Mesenteric fat pad (tissue), 1 donor: ENCODE results near the gene ATP11A. TPM values are rescaled to one million over a fixed set of nuclear protein-coding genes. Genes with fewer than 3 reads are reported as not detected.

ENCODE experiments used
- DNase-seq: peaks from one replicate; pipeline ENCODE4 v3.0.0-alpha.2; 2020; ENCODE audit warnings: low spot score
- total RNA-seq: library from RNA; stranded (reverse); fragmentation: NEBNext Ultra II Directional; extraction: Animal tissue kit (Norgen Biotek cat#: 25700); gene quantifications from one replicate; pipeline ENCODE4 v1.2.1, GENCODE V29; 2021
- donor health status: DM: yes; HTN: yes; CAD: no.

Gene ATP11A
- total RNA-seq, 1 donor from 2014 or later = 63.5 TPM

GRCh38 chr13:112813552-112813951 is 123.7 kb downstream of the ATP11A start:
- peak; percentile 12 for DNase-seq

DNA sequence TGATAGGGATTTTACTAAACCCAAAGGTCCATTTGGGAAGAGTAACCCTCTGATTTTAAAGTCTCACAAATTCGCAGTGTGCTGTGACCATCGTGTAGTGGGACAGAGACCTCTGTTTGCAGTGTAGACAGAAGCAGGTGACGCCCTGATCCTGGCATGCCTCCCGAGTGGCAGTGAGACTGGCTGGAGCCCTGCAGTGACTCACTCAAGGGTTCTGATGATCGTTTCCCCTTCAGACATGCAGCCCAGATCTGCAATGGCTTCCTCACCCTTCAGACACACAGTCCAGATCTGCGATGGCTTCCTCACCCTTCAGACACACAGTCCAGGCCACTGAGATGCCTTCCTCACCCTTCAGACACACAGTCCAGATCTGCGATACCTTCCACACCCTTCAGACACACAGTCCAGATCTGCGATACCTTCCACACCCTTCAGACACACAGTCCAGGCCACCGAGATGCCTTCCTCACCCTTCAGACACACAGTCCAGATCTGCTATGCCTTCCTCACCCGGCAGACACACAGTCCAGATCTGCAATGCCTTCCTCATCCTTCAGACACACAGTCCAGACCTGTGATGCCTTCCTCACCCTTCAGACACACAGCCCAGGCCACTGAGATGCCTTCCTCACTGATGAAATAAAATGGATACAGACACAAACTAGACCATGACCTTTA is 125.2 kb downstream of the ATP11A start:
- peak; percentile 81 for DNase-seq

GRCh38 chr13:112815871-112816270 is 126.0 kb downstream of the ATP11A start:
- peak; percentile 37 for DNase-seq

- DNase-seq = peak; percentile 79
Observed at GRCh38 chr13:112818040-112818697, 128.3 kb downstream of the ATP11A start.

- peak; percentile 71 for DNase-seq
Observed at GRCh38 chr13:112818698-112819045, 128.8 kb downstream of the ATP11A start.

- peak; percentile 79 for DNase-seq
Observed at GRCh38 chr13:112819111-112819510, 129.3 kb downstream of the ATP11A start.

DNA sequence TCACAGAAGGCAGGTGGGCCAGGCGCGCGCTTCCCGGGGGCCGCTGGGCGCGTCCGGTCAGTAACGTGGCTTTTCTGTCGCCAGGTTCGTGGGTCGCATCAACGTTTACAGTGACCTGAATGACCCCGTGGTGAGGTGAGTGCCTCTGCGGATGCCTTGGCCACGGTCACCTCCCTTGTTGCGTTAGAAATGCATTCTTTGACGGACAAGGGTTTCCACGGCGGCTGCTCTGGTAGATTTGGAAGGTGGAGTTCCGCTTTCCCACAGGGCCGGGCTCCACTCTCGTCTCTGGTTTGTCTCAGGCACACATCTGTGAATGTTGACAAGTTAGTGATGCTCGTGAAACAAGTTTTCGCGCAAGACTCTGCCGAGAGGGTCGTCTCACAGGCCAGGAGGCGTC is 130.0 kb downstream of the ATP11A start:
- DNase-seq = peak; percentile 68

DNA sequence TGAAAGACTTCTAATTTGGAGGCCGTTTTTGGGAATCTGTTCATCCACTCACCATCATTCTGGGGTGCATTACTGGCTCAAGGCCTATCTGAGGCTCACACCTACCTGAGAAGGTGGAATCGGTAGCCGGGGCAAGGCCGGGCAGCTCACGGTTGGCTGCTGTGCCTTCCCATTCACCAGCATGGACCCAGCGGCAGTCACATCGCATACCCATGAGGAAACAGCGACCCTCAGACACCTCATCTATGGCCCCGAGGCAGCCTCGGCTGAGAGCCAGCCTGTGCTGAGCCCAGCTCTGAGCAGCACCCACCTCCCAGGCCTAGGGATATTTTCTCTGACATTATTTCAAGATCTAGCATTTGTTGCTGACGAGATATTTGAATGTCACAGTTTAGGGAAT is 130.5 kb downstream of the ATP11A start:
- peak; percentile 68 for DNase-seq

DNA sequence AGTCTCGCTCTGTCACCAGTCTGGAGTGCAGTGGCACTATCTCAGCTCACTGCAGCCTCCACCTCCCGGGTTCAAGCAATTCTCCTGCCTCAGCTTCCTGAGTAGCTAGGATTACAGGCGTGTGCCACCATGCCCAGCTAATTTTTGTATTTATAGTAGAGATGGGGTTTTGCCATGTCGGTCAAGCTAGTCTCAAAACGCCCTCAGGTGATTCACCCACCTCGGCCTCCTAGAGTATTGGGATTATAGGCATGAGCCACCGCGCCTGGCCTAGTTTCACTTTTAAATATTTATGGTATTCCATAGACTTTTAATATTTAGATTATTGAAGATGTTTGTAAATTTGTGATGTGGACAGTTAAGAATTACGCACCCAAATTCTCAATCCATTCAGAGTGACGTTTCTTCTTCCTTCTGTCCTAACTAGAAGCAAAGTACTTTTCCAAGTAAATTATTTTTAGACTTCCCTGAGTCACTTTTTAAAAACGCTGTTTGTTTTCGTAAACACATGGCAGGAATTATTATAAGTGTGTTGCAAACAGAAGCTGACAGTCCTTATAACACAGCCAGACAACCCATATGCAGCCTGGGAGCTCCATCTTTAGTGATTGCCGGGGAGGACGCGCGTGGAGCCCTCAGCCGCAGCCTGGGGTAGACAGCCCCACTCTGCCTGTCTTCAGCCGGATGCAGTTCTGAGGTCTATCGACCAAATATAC is 131.7 kb downstream of the ATP11A start:
- DNase-seq = no peak

DNA sequence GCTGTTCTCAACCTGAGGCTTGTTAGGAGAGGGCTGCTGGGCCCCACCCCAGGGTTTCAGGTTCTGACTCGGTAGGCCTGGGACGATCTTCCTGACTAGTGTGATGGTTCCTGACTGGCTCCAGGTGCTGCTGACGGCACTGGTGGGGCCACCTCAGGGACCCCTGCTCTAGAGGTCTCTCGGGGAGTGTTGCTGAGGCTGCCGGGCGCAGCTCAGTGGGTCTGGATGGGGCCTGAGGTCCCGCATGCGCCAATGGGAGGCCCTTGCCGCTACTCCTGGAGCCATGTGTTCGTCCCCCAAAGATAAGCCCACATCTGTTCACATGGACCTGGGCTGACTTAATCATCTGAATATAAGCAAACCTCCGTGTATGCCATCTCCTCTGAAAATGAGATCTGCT is 133.0 kb downstream of the ATP11A start:
- DNase-seq = peak; percentile 41

- DNase-seq = no peak
Observed at GRCh38 chr13:112824429-112824828, 134.6 kb downstream of the ATP11A start.

DNA sequence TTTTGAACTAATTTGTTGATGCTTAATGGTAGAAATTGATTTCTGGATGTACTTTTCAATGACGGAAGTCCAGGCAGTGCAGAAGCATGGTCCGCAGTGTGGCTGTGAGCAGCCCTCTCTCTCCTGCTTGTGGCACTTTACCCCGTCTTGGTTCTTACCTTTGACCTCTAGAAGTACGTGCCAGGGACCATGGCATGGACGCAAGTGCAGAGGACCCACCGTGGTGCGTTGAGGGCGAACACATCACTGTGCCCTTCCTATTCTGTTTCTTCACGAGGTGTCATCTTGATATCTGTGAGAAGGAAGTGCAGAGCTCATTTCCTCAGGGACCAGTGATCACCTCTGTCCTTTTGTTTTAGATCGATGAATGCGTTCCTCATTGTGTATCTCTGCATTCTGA is 135.2 kb downstream of the ATP11A start:
- no peak for DNase-seq

DNA sequence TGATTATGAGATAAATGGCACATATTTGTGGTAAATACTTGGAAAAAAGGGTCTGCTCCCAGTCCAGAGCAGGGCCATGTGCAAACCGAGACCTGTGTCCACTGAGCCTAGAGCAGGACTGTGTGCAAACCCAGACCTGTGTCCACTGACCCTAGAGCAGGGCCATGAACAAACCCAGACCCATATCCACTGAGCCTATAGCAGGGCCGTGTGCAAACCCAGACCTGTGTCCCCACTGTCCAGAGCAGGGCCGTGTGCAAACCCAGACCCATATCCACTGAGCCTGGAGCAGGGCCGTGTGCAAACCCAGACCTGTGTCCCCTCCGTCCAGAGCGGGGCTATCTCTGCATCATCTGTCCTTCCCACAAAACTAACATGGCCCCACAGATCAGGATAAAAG is 136.0 kb downstream of the ATP11A start:
- DNase-seq = no peak

- peak; percentile 73 for DNase-seq
Observed at GRCh38 chr13:112826565-112826964, 136.7 kb downstream of the ATP11A start.

DNA sequence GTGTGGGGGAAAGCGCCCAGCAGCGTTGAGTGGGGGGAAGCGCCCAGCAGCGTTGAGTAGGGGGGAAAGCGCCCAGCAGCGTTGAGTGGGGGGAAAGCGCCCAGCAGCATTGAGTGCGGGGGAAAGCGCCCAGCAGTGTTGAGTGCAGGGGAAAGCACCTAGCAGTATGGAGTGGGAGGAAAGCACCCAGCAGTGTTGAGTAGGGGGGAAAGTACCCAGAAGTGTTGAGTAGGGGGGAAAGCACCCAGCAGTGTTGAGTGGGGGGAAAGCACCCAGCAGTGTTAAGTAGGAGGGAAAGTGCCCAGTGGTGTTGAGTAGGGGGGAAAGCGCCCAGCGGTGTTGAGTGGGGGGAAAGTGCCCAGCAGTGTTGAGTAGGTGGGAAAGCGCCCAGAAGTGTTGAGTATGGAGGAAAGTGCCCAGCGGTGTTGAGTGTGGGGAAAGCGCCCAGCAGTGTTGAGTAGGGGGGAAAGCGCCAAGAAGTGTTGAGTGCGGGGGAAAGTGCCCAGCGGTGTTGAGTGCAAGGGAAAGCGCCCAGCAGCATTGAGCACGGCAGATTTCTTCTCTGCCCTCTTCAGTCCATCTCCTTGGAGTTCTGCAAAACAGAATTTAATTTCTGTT is 138.4 kb downstream of the ATP11A start:
- no peak for DNase-seq

DNA sequence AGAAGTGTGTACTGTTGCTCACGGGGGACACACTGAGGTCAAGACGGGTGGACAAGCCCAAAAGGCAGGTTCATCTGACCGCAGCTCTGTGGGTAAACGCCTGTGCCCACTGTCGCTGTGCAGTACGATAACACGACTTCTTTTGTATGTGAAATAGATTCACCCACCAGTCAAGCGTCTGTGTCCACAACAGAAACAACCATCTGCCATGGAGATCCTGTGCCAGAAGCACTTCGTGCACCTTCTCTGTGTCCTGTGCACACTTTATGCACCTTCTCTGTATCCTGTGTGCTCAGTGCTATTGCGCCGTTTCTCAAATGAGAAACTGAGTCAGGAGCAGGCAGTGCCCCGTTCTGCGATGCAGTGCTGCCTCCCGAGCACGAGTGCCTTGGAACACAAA is 138.9 kb downstream of the ATP11A start:
- no peak for DNase-seq

DNA sequence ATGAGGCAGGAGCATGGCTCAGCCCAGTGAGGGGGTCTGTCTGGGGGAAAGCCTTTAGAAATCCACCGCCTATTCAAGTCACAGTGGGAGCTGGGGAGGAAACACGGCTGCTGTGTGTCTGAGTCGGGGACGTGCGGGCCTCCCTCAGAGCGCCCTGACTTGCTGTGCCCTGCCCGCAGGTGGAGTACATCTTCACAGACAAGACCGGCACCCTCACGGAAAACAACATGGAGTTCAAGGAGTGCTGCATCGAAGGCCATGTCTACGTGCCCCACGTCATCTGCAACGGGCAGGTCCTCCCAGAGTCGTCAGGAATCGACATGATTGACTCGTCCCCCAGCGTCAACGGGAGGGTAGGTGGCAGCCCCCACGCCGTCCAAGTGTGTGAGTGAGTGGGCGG is 141.4 kb downstream of the ATP11A start:
- DNase-seq = no peak

- DNase-seq = no peak
Observed at GRCh38 chr13:112831801-112832200, 142.0 kb downstream of the ATP11A start.

DNA sequence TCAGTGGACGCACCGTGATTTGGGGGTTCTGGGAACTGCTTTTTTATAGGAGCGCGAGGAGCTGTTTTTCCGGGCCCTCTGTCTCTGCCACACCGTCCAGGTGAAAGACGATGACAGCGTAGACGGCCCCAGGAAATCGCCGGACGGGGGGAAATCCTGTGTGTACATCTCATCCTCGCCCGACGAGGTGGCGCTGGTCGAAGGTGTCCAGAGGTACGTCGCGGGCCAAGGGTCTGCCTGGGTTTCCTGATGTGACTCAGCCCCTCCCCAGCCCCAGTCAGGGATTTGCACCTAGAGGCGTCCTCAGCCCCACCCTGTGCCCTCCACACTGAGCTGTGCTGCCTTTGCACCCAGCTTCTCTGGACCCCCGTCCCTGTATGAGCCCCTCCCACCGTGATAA is 143.0 kb downstream of the ATP11A start:
- no peak for DNase-seq

DNA sequence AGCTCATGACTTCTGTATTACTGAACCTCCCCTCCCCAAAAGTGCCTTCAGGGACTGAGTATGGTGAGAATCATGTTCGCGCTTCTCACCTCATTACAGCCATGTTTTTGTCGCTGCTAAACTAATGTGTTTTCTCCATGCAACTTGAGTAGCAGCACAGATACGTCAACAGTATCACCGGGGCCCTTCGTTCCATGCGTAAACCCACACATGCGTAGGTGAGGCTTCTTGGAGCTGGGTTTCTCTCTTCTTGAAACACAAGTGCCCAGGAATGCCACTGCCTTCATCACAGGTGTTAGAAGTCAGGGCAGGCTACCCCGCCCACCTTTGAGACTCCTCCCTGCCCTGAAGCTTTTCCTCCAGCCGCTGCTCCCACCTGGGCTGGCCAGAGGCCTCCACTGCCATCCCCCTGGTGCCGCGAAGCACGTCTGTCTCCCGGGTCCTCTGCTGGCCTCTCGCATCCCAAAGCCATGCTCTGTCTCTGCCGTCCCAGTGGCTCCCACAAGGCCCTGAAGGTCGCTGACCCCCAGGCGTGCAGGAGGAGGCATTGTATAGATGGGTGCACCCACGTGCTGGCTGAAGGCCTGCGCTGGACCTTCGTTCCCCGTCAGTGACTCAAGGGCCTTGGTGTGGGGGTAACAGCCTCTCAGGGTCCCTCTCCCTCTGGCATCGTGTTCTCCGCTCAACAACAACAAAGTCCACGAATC is 143.9 kb downstream of the ATP11A start:
- DNase-seq = no peak

- DNase-seq = no peak
Observed at GRCh38 chr13:112835344-112835743, 145.5 kb downstream of the ATP11A start.
